B cell (primary cell): Measurements from ENCODE around the gene ST6GALNAC5. TPM values are rescaled to one million over a fixed set of nuclear protein-coding genes. Genes with fewer than 3 reads are reported as not detected.

Experiments used
- ATAC-seq: fragments of 200-7000 bp; cut with Tn5 transposase; one replicate; pipeline ENCODE4 v1.10.0; 2021; ENCODE audit warnings: low read depth, mild to moderate bottlenecking, moderate number of reproducible peaks, moderate library complexity
- CTCF ChIA-PET: fragments of 350-600 bp; sonication (Branson Sonifier 250); formaldehyde crosslinking; loops from one replicate; lab custom pipeline; 2021; ENCODE audit warnings: antibody characterized with exemption, inconsistent platforms; lab: Charles Lee
- POLR2A ChIA-PET: fragments of 350-600 bp; sonication (Branson Sonifier 250); formaldehyde crosslinking; loops from one replicate; lab custom pipeline; 2021; ENCODE audit warnings: antibody characterized with exemption; lab: Charles Lee
- DNase-seq: peaks from one replicate; pipeline ENCODE4 v3.0.0; 2013
- H2AFZ ChIP-seq: 2 replicates; pipeline ENCODE4 v1.6.1; 2012; ENCODE audit warnings: mild to moderate bottlenecking, low read depth, low read length; ENCODE audit not compliant: insufficient read depth, poor library complexity, severe bottlenecking
- H3K27ac ChIP-seq, 2 donors: 1 replicate in 1 of 2; 2 replicates in 1 of 2; pipeline ENCODE4 v1.5.1; 2012 to 2013; ENCODE audit warnings: low read length in 2 of 2, mild to moderate bottlenecking in 2 of 2, moderate library complexity in 1 of 2
- H3K27me3 ChIP-seq, 4 experiments: fragments of 200-600 bp in 1 of 4; sonication (generic) in 1 of 4; replicated peaks in 1 of 4; 1 replicate in 2 of 4; 2 replicates in 2 of 4; pipeline versions ENCODE4 v1.6.1 to v1.7.0; 2013 to 2016; ENCODE audit warnings: low read length in 3 of 4, mild to moderate bottlenecking in 2 of 4, mixed read lengths in 1 of 4, moderate library complexity in 1 of 4; ENCODE audit not compliant: insufficient read depth in 4 of 4, control insufficient read depth in 3 of 4; ENCODE audit errors: control extremely low read depth in 1 of 4
- H3K36me3 ChIP-seq, 2 experiments: replicated peaks in 1 of 2; 1 replicate in 1 of 2; 2 replicates in 1 of 2; pipeline versions ENCODE4 v1.6.1 to v1.7.1; 2013; ENCODE audit warnings: low read length in 1 of 2; ENCODE audit not compliant: insufficient read depth in 2 of 2, control insufficient read depth in 1 of 2; ENCODE audit errors: control extremely low read depth in 1 of 2, extremely low read depth in 1 of 2
- H3K4me1 ChIP-seq, 2 donors: fragments of 200-600 bp in 1 of 2; sonication (generic) in 1 of 2; 1 replicate in 1 of 2; 2 replicates in 1 of 2; pipeline versions ENCODE4 v1.5.1 to v1.6.1; 2013 to 2017; ENCODE audit warnings: low read length in 2 of 2; ENCODE audit not compliant: control insufficient read depth in 2 of 2, insufficient read depth in 2 of 2
- H3K4me2 ChIP-seq: replicated peaks from 2 replicates; pipeline ENCODE3; 2012; ENCODE audit warnings: mild to moderate bottlenecking, low read depth, low read length; ENCODE audit not compliant: poor library complexity, severe bottlenecking
- H3K4me3 ChIP-seq, 5 experiments: fragments of 200-600 bp in 1 of 5; sonication (generic) in 1 of 5; 1 replicate in 3 of 5; 2 replicates in 2 of 5; pipeline versions ENCODE4 v1.5.1 to v1.7.0; 2011 to 2016; ENCODE audit warnings: low read length in 4 of 5, mild to moderate bottlenecking in 4 of 5, low read depth in 2 of 5, control low read depth in 1 of 5, moderate library complexity in 1 of 5; ENCODE audit not compliant: insufficient read depth in 1 of 5; ENCODE audit errors: control extremely low read depth in 1 of 5, extremely low read depth in 1 of 5
- H3K79me2 ChIP-seq: fragments of 200-600 bp; sonication (generic); one replicate; pipeline ENCODE4 v1.6.0; 2016; ENCODE audit warnings: low read length; ENCODE audit not compliant: control insufficient read depth, insufficient read depth
- H3K9ac ChIP-seq: fragments of 200-600 bp; sonication (generic); 2 replicates; pipeline ENCODE4 v1.6.1; 2017; ENCODE audit warnings: mild to moderate bottlenecking, low read length, moderate library complexity
- H3K9me3 ChIP-seq, 3 donors: one replicate each; pipeline versions ENCODE4 v1.6.1 to v1.7.1; 2013; ENCODE audit warnings: low read length in 2 of 3; ENCODE audit not compliant: control insufficient read depth in 2 of 3, insufficient read depth in 1 of 3; ENCODE audit errors: control extremely low read depth in 1 of 3
- H4K20me1 ChIP-seq: 2 replicates; pipeline ENCODE4 v1.6.0; 2012; ENCODE audit warnings: mild to moderate bottlenecking, low read length; ENCODE audit not compliant: insufficient read depth, control insufficient read depth, poor library complexity, severe bottlenecking
- H3K27ac Mint-ChIP-seq: one replicate; pipeline ENCODE4 v1.8.0; 2021; ENCODE audit warnings: mixed read lengths
- H3K27me3 Mint-ChIP-seq: one replicate; pipeline ENCODE4 v1.8.0; 2021; ENCODE audit warnings: mixed read lengths
- H3K4me1 Mint-ChIP-seq: one replicate; pipeline ENCODE4 v1.8.0; 2021; ENCODE audit warnings: mixed read lengths
- H3K4me3 Mint-ChIP-seq: one replicate; pipeline ENCODE4 v1.8.0; 2021; ENCODE audit warnings: mixed read lengths
- H3K9me3 Mint-ChIP-seq: one replicate; pipeline ENCODE4 v1.8.0; 2022; ENCODE audit warnings: mixed read lengths; ENCODE audit not compliant: insufficient read depth
- CTCF ChIP-seq: fragments of 200-600 bp; IDR thresholded peaks from one replicate; pipeline ENCODE4 v1.8.0; 2022; ENCODE audit warnings: antibody characterized with exemption, mild to moderate bottlenecking
- EZH2 ChIP-seq: IDR thresholded peaks from 2 replicates; pipeline ENCODE4 v1.6.1; 2012; ENCODE audit warnings: borderline replicate concordance, low read depth, mild to moderate bottlenecking, moderate library complexity, low read length; ENCODE audit not compliant: insufficient read depth, poor library complexity, severe bottlenecking
- WGBS: methylation state at CpG from one replicate; pipeline ENCODE4 v1.1.5; 2013; ENCODE audit warnings: missing lambda C conversion rate; ENCODE audit not compliant: insufficient coverage; 5-methylcytosine and 5-hydroxymethylcytosine counted together
- intact Hi-C: fragments of 100-400 bp; cut with micrococcal nuclease; formaldehyde crosslinking; loops from one replicate; pipeline ENCODE4 v1.10.0; 2022
- polyA plus RNA-seq: library from polyadenylated mRNA; depleted of rRNA; stranded (reverse); fragments of >200 nt; gene quantifications from 2 replicates; pipeline ENCODE4 v1.2.3, GENCODE V29; 2012
- total RNA-seq, 2 donors: library from RNA; stranded (reverse); fragments of 120-200 nt in 1 of 2; gene quantifications; 1 replicate in 1 of 2; 2 replicates in 1 of 2; pipeline versions ENCODE4 v1.2.3 to v1.2.4, GENCODE V29; 2013 to 2022

ST6GALNAC5 gene
- total and polyA plus RNA-seq, 2 donors (not counting 1 experiment from before 2014, with no cell fraction given): not detected

GRCh38 chr1:77016386-77016985 is 149.2 kb downstream of the ST6GALNAC5 start:
- no peaks in the 10 kb centered on the region for H3K9me3 Mint-ChIP-seq
- no peak for ATAC-seq
- TF ChIP-seq EZH2 (no peak), CTCF (no peak)

GRCh38 chr1:77018311-77018710 is 151.0 kb downstream of the ST6GALNAC5 start:
- intact Hi-C loops: no loop called here
- Mint-ChIP-seq H3K4me1 (no peaks in the 10 kb centered on the region), H3K9me3 (no peaks in the 10 kb centered on the region), H3K27me3 (no peaks in the 10 kb centered on the region), H3K4me3 (no peak overlapping the region), H3K27ac (no peak overlapping the region)
- no peak overlapping the region for H3K27ac ChIP-seq
- no peak overlapping the region for H3K4me2 ChIP-seq
- H4K20me1 ChIP-seq: no peaks in the 10 kb centered on the region
- H3K9me3 ChIP-seq: no peaks in the 10 kb centered on the region
- ChIA-PET POLR2A (no interaction called here), CTCF (no interaction called here)
- H3K27me3 ChIP-seq: no peaks in the 10 kb centered on the region
- no peaks in the 10 kb centered on the region for H3K4me1 ChIP-seq
- no peak overlapping the region for H3K9ac ChIP-seq
- no peaks in the 10 kb centered on the region for H3K79me2 ChIP-seq
- H3K36me3 ChIP-seq: no peaks in the 10 kb centered on the region
- no peak for TF ChIP-seq CTCF
- TF ChIP-seq EZH2: no peak
- H3K4me3 ChIP-seq: no peak overlapping the region
- no peak for DNase-seq
- ATAC-seq: no peak
- WGBS: no CpG with 5 or more reads among the region's 3 CpGs
- no peak overlapping the region for H2AFZ ChIP-seq

More at GRCh38 chr1:77016386-77016985, 149.2 kb downstream of the ST6GALNAC5 start:
- no peak overlapping the region for H3K27ac Mint-ChIP-seq
- H3K4me1 ChIP-seq: no peaks in the 10 kb centered on the region
- H2AFZ ChIP-seq: no peak overlapping the region
- H3K4me3 ChIP-seq: no peak overlapping the region
- H3K27ac ChIP-seq: no peak overlapping the region
- H3K9ac ChIP-seq: no peak overlapping the region
- POLR2A ChIA-PET: no interaction called here
- CTCF ChIA-PET: no interaction called here
- no peaks in the 10 kb centered on the region for H4K20me1 ChIP-seq
- DNase-seq: no peak
- no peaks in the 10 kb centered on the region for H3K79me2 ChIP-seq
- H3K4me1 Mint-ChIP-seq: no peaks in the 10 kb centered on the region
- intact Hi-C loops: no loop called here
- no CpG with 5 or more reads among the region's 2 CpGs for WGBS
- no peaks in the 10 kb centered on the region for H3K9me3 ChIP-seq
- H3K36me3 ChIP-seq: no peaks in the 10 kb centered on the region
- no peak overlapping the region for H3K4me3 Mint-ChIP-seq
- no peak overlapping the region for H3K4me2 ChIP-seq
- no peaks in the 10 kb centered on the region for H3K27me3 ChIP-seq
- peaks cover 3% of the 10 kb centered on the region for H3K27me3 Mint-ChIP-seq
